Peyer's patch (tissue), 4 donors: Measurements from ENCODE around the gene CACNA2D1.

Experiments
- POLR2A ChIP-seq, 2 donors: fragments of 450-650 bp; IDR thresholded peaks; one replicate each; pipeline ENCODE4 v1.5.1; 2017; ENCODE audit warnings: antibody characterized with exemption in 2 of 2, mild to moderate bottlenecking in 2 of 2, moderate library complexity in 2 of 2
- TF ChIP-seq, protein P1 (sequence below), 6 experiments: fragments of 450-650 bp in 4 of 6; fragments of 200-600 bp in 2 of 6; sonication (generic) in 1 of 6; IDR thresholded peaks; one replicate each; pipeline ENCODE4 v1.5.1; 2017 to 2019; ENCODE audit warnings: antibody characterized with exemption in 6 of 6, mild to moderate bottlenecking in 3 of 6, moderate library complexity in 1 of 6

DNA sequence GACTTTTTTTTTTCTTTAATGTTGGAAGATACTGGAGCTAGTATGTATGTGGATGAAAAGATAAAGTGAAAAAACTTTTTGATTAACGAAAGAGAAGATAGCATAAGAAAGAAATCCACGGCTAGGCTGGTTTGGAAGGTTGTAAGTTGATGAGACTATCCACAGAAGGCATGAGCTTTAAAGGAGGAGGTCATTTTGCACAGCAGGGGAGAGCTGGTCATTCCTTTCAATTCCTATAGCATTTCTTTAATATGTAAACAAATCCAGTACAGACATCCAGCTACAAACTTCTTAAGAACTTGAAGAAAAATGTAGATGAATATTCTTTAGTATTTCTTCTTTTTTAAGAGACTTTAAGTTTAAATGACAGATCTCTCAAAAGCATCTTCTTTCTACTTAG is 281.3 kb downstream of the CACNA2D1 start:
- TF ChIP-seq, protein P1, sequence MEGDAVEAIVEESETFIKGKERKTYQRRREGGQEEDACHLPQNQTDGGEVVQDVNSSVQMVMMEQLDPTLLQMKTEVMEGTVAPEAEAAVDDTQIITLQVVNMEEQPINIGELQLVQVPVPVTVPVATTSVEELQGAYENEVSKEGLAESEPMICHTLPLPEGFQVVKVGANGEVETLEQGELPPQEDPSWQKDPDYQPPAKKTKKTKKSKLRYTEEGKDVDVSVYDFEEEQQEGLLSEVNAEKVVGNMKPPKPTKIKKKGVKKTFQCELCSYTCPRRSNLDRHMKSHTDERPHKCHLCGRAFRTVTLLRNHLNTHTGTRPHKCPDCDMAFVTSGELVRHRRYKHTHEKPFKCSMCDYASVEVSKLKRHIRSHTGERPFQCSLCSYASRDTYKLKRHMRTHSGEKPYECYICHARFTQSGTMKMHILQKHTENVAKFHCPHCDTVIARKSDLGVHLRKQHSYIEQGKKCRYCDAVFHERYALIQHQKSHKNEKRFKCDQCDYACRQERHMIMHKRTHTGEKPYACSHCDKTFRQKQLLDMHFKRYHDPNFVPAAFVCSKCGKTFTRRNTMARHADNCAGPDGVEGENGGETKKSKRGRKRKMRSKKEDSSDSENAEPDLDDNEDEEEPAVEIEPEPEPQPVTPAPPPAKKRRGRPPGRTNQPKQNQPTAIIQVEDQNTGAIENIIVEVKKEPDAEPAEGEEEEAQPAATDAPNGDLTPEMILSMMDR (IDR thresholded peaks at IDR 0.05), result no peak
- TF ChIP-seq POLR2A (IDR thresholded peaks at IDR 0.05), result no peak
